ENCODE measurements around the gene OR10A5.

GRCh38 chr11:6892400-6892799 is 46.9 kb downstream of the OR10A5 start, which contains the start of gene OR2D2:
- no peak for TF ChIP-seq CTCF (IDR thresholded peaks at IDR 0.05; ENCODE audit: extremely low read depth in 1 of 2, insufficient read depth in 1 of 2, low read depth in 1 of 2, low read length in 2 of 2)
- no peak for TF ChIP-seq EZH2 (IDR thresholded peaks at IDR 0.05; ENCODE audit: borderline replicate concordance, low read depth, low read length, severe bottlenecking)
- TF ChIP-seq POLR2A (IDR thresholded peaks at IDR 0.05; ENCODE audit: low read depth, low read length): no peak

Data from endothelial cell of umbilical vein (primary cell).